SKM-1 treated with dmso at 0.1 percent for 144 hours (cell line): ENCODE measurements around the gene HHLA2.
A peak's percentile ranks its signal among the peaks of the same experiment; 100 is the strongest.
"Not testable (repeated sequence)": the region's sequence is repeated elsewhere in the genome, so short reads cannot be mapped to it uniquely, and the experiment has no call there.

Experiments used
- DNase-seq: peaks from one replicate; lab custom pipeline; 2025; ENCODE audit not compliant: unreplicated experiment; lab: John Stamatoyannopoulos, UW

Gene HHLA2

GRCh38 chr3:108341911-108342310 is 45.6 kb downstream of the HHLA2 start:
- DNase-seq, result no peak

DNA sequence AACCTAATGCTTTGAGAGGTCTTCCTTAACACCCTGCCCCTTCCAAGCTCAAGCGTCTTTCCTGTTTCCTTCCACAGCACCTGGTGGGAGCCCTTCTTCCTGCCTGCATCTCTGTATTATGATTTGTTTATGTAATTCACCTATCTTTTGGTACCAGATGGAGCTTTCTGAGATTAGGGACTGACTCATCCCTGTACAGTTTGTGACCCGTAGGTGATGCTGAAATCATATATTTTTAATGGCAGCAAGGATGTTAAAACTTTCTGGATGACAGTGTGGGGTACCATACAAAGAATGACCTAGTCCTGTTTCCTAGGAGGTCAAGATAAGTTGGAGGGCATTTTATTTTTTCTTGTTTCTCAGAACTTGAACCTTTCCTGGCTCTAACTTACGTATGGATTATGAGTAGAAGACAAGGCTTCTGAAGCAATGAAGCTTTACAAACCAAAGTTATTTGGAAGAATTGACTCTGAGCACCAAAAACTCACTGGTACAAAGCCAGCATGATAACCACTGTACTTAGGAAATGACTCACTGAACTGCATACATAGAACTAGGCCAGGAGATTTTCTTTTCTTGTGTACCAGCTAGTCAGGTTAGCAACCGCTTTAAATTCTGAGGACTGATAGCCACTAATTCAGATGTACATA is 46.6 kb downstream of the HHLA2 start:
- DNase-seq, result no peak

- DNase-seq, result no peak
Measured at GRCh38 chr3:108343491-108343890, 47.1 kb downstream of the HHLA2 start.

DNA sequence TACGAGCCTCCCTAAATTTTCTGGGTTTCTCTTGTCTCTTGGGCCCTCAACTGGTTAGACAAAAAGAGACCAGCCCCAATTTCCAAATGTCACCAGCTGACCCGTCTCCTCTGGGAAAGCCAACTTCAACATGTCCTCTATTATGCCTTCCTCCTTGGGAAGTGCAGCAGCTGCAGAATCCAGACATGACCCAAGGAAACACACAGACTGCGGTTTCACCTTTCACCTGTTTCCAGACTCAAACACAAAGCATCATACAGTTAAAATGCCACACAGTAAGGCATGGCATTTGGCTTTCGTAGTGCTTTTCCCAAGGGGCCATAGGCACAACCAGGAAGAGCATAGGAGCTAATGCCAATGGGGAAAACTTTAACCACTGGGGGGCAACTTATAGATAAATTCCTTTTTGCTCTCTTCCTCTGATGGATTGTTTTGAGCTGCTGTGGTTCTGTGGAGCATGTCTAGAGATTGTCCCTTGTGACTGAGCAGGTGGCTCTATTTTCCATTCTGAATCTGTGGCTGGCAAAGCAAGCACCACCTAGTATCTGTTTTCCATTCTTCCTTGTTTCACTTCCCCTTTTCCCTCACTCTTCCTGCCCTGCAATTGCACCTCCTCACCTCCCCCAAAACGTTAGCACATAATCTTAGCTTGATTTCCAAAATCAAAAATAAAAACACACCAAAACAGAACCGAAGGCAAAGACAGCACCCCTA is 49.3 kb downstream of the HHLA2 start:
- peak; percentile 41 for DNase-seq

DNA sequence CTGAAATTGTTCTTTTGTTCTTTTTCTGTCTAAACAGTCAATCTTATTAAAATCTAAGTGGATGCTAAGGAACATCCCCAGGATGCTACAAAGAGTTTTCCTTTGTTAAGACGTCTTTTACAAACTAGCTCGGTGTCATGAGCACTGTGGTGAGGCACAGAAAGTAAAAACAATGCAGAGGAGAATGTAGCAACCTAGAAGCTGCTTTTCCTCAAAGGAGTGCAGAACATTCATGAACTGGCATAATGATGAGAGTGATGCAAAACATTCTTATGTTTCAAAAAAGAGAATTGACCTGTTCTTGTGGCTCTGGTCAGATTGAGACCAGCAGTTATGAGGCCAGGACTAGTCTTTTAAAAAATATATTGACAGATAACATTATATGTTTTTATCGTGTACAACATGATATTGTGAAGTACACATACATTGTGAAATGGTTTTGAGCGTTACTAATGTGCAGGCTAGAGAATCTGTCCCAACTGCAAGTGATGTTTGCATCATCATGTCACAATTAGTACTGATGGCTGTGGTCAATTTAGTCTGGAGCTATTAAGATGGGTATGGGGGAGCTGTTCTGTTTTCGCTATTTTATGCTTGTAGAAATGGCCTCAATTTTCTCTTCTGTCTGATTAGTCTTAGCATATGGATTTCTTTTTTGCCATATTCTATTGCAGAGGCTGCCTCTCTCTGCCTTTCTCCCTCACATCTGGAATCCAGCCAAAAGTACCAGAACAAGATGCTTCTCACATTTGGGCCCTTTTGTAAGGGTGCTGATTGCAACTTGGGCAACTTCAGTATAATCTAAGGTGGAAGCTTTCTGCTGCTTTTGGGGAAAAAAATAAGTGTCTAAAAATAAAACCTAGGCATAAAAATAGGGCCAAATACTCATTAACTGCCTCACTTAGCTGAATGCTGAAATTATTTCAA is 50.2 kb downstream of the HHLA2 start:
- peak; percentile 90 for DNase-seq

GRCh38 chr3:108352176-108352575 is 55.8 kb downstream of the HHLA2 start:
- DNase-seq, result no peak

GRCh38 chr3:108354562-108354961 is 58.2 kb downstream of the HHLA2 start:
- no peak for DNase-seq

DNA sequence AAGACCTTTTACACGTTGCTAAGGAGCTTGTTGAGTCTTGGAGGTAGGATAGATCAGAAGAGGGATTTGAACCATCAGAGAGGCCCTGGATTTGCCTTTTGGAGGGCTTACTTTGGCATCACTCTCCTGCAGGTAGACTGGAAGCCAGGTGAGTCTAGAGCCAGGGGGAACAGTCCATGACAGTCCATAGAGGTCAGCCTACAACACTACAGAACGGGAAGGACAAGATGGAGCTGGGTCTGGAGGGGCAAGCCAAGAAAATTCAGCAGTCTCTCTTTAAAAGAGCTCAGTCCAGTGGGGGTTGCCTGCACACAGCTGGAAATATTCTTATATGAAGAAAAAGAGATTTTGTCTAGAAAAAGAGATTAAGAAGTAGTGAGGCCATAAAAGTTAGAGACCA is 60.7 kb downstream of the HHLA2 start:
- no peak for DNase-seq

DNA sequence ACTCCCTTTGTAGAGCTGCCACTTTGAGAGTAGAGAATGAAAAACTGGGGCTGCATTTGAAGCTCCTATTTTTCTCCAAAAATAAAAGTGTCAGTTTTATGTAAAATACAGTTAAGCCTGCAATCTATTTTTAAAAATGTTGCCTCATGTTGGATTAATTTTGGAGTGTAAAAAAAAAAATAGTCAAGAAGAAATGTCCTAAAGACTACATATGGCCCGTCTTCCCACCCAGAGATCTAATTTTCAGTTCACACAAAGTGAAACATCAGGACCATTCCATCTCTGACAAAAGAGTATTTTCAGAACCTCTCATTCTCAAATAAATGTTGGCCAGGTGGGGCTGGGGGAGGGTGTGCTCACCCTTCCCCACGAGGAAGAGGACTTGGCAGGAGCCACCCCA is 62.7 kb downstream of the HHLA2 start:
- DNase-seq, result no peak

DNA sequence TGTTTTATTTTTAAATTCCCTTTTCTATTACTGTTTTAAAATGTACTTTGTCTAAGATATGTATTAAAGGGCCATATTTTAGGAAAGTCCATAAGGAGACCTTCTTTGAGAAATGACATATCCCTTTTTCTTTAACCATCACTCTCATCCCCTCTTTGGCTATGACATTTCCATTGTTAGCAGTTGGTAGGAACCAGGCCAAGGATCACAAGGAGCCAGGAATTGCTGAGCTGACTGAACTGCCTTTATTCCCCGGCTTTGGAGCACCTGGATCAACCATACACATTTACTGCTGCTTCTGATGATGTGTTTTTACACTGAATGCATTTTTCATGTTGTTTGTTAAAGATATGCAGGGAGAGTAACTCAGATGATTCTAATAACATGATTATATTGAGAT is 79.7 kb downstream of the HHLA2 start:
- DNase-seq, result no peak

DNA sequence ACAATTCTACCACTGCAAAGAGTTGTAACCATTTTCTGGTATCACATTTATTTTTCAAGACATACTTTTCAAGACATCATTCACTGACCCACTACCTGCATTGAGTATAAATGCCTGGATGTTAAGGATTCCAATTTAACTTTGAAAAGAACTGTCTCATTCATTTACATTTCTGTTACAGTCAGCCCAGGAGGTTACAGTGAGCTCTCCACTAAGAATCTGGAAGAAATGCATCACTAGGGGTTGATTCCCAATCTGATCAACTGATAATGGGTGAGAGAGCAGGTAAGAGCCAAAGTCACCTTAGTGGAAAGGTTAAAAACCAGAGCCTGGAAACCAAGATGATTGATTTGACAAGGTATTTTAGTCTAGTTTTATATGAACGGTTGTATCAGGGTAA is 81.0 kb downstream of the HHLA2 start:
- no peak for DNase-seq

GRCh38 chr3:108378153-108378951 is 82.0 kb downstream of the HHLA2 start:
- DNase-seq, result no peak

- DNase-seq, result not testable (repeated sequence)
Measured at GRCh38 chr3:108378952-108379342, 82.6 kb downstream of the HHLA2 start.

GRCh38 chr3:108380128-108380795 is 83.9 kb downstream of the HHLA2 start:
- no peak for DNase-seq

- no peak for DNase-seq
Measured at GRCh38 chr3:108381529-108382140, 85.3 kb downstream of the HHLA2 start.

GRCh38 chr3:108383306-108383705 is 87.0 kb downstream of the HHLA2 start:
- DNase-seq, result no peak

DNA sequence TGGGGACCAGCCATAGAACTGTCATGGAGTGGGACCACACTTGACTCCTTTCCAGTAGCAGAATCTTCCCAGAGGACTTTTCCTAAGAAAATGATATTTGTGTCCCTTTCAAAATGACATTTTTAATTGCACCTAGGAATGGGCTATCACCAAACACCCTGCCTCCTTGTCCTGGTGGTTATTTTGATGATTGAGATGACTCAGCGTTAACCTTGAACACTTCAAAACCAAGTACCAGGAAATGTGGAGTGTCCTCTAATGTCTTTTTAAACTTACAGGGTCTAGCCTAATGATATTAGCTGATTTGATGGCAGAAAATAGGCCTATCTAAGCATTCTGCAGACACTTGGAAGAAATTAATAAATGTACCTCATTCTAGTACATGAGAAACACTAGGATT is 90.7 kb downstream of the HHLA2 start:
- DNase-seq, result no peak

DNA sequence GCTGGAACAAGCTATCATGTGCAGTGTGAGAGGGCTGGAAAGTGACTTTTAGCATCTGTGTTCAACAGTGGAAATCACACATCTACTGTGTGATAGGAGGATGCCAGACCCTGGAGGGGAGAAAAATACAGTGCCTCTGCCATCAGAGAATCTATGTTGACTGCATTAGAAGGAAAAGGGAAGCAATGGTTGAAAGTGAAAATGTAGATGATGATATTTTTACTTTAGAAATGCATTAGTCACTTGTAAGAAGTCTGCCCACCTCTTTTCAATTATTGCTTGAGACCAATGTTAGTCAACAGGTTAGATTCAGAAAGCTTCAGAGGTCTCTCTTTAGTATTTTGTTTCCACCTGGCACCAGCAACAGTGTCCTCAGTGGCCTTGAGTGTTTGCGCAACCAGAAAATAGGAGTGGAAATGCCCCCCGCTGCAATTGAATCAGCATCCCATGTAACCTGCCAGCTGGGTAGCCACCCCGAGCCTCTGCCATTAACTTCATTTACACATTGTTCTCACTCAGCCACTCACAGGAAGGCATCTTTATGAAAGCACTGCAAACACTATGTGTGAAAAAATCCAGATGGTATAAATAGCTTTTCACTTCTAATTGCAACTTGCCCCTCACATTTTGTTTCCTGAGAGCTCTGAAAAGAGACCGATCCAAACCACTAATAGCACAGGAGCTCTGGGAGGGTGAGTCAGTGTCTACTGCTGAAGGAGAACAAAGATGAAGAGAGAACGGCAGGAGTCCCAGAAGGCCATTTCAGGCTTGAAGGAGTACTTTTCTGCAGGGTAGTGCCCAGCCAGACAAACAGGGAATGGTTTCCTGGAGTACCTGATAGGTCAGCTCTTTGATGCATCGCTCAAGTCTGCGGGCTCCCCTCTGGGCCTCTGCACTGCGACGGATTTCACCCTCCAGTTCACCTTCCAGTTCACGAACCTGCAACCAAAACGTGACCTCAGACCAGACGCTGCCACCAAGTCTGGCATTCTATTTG is 92.1 kb downstream of the HHLA2 start:
- DNase-seq, result no peak

- no peak for DNase-seq
Measured at GRCh38 chr3:108389372-108389771, 93.0 kb downstream of the HHLA2 start.
